ENCODE data around the gene CPNE9.

Gene CPNE9

GRCh38 chr3:9703736-9704346 lies at the start of gene CPNE9:
CPNE9 (plus strand) TSS chr3:9703833; CDS start chr3:9703997, 164 bp downstream.
- H3K36me3 ChIP-seq (ENCODE audit: insufficient read depth, low read length), result no peaks in the 10 kb centered on the region; the same call in 1 of the 2 replicates
- no peaks in the 10 kb centered on the region for H3K9me3 ChIP-seq (ENCODE audit: control insufficient read depth, insufficient read depth, low read length)
- peak within 1 kb of the TSS; percentile 51; the same call in 1 of the 2 replicates for H3K9ac ChIP-seq (ENCODE audit: low read depth, low read length)
- H3K4me1 ChIP-seq (ENCODE audit: insufficient read depth, low read length), result no peaks in the 10 kb centered on the region

- peaks cover 5% of the 10 kb centered on the region for H3K36me3 ChIP-seq (ENCODE audit: insufficient read depth, low read length)
- H3K4me1 ChIP-seq (ENCODE audit: insufficient read depth, low read length), result no peaks in the 10 kb centered on the region
- H3K9ac ChIP-seq (ENCODE audit: low read depth, low read length), result no peak overlapping the region
- no peaks in the 10 kb centered on the region for H3K9me3 ChIP-seq (ENCODE audit: control insufficient read depth, insufficient read depth, low read length)
Observed at GRCh38 chr3:9659849-9660248, 43.8 kb upstream of the CPNE9 start.

GRCh38 chr3:9660972-9661371 lies 42.7 kb upstream of the CPNE9 start:
- Histone ChIP-seq H3K4me1 (ENCODE audit: insufficient read depth, low read length) (no peaks in the 10 kb centered on the region), H3K9me3 (ENCODE audit: control insufficient read depth, insufficient read depth, low read length) (no peaks in the 10 kb centered on the region), H3K9ac (ENCODE audit: low read depth, low read length) (no peak overlapping the region), H3K36me3 (ENCODE audit: insufficient read depth, low read length) (peaks cover 5% of the 10 kb centered on the region)

GRCh38 chr3:9664119-9664751 lies 39.4 kb upstream of the CPNE9 start:
- H3K9ac ChIP-seq (ENCODE audit: low read depth, low read length), result no peak overlapping the region
- peaks cover 13% of the 10 kb centered on the region for H3K36me3 ChIP-seq (ENCODE audit: insufficient read depth, low read length)

GRCh38 chr3:9666704-9667445 lies 36.8 kb upstream of the CPNE9 start:
- Histone ChIP-seq H3K4me1 (ENCODE audit: insufficient read depth, low read length) (no peaks in the 10 kb centered on the region), H3K9ac (ENCODE audit: low read depth, low read length) (no peak overlapping the region), H3K9me3 (ENCODE audit: control insufficient read depth, insufficient read depth, low read length) (no peaks in the 10 kb centered on the region), H3K36me3 (ENCODE audit: insufficient read depth, low read length) (peaks cover 8% of the 10 kb centered on the region)

More at GRCh38 chr3:9664119-9664751, 39.4 kb upstream of the CPNE9 start:
- Histone ChIP-seq H3K4me1 (ENCODE audit: insufficient read depth, low read length) (no peaks in the 10 kb centered on the region), H3K9me3 (ENCODE audit: control insufficient read depth, insufficient read depth, low read length) (no peaks in the 10 kb centered on the region)

GRCh38 chr3:9669277-9669676 lies 34.4 kb upstream of the CPNE9 start:
- Histone ChIP-seq H3K9ac (ENCODE audit: low read depth, low read length) (no peak overlapping the region), H3K4me1 (ENCODE audit: insufficient read depth, low read length) (no peaks in the 10 kb centered on the region), H3K36me3 (ENCODE audit: insufficient read depth, low read length) (peaks cover 10% of the 10 kb centered on the region), H3K9me3 (ENCODE audit: control insufficient read depth, insufficient read depth, low read length) (no peaks in the 10 kb centered on the region)

GRCh38 chr3:9669720-9670432 lies 33.8 kb upstream of the CPNE9 start:
- peaks cover 10% of the 10 kb centered on the region for H3K36me3 ChIP-seq (ENCODE audit: insufficient read depth, low read length)
- H3K9me3 ChIP-seq (ENCODE audit: control insufficient read depth, insufficient read depth, low read length), result no peaks in the 10 kb centered on the region
- no peak overlapping the region for H3K9ac ChIP-seq (ENCODE audit: low read depth, low read length)
- H3K4me1 ChIP-seq (ENCODE audit: insufficient read depth, low read length), result no peaks in the 10 kb centered on the region

GRCh38 chr3:9673082-9673481 lies 30.6 kb upstream of the CPNE9 start:
- H3K9ac ChIP-seq (ENCODE audit: low read depth, low read length), result no peak overlapping the region
- H3K9me3 ChIP-seq (ENCODE audit: control insufficient read depth, insufficient read depth, low read length), result no peaks in the 10 kb centered on the region
- H3K36me3 ChIP-seq (ENCODE audit: insufficient read depth, low read length), result peaks cover 12% of the 10 kb centered on the region

GRCh38 chr3:9673752-9674151 lies 29.9 kb upstream of the CPNE9 start:
- H3K36me3 ChIP-seq (ENCODE audit: insufficient read depth, low read length), result peaks cover 12% of the 10 kb centered on the region

More at GRCh38 chr3:9673082-9673481, 30.6 kb upstream of the CPNE9 start:
- no peaks in the 10 kb centered on the region for H3K4me1 ChIP-seq (ENCODE audit: insufficient read depth, low read length)

GRCh38 chr3:9675736-9676290 lies 27.8 kb upstream of the CPNE9 start:
- H3K9ac ChIP-seq (ENCODE audit: low read depth, low read length), result no peak overlapping the region
- no peaks in the 10 kb centered on the region for H3K9me3 ChIP-seq (ENCODE audit: control insufficient read depth, insufficient read depth, low read length)
- no peaks in the 10 kb centered on the region for H3K4me1 ChIP-seq (ENCODE audit: insufficient read depth, low read length)
- H3K36me3 ChIP-seq (ENCODE audit: insufficient read depth, low read length), result peaks cover 13% of the 10 kb centered on the region

More at GRCh38 chr3:9673752-9674151, 29.9 kb upstream of the CPNE9 start:
- Histone ChIP-seq H3K9ac (ENCODE audit: low read depth, low read length) (no peak overlapping the region), H3K4me1 (ENCODE audit: insufficient read depth, low read length) (no peaks in the 10 kb centered on the region), H3K9me3 (ENCODE audit: control insufficient read depth, insufficient read depth, low read length) (no peaks in the 10 kb centered on the region)

- no peak overlapping the region for H3K9ac ChIP-seq (ENCODE audit: low read depth, low read length)
- peaks cover 16% of the 10 kb centered on the region for H3K36me3 ChIP-seq (ENCODE audit: insufficient read depth, low read length)
- H3K9me3 ChIP-seq (ENCODE audit: control insufficient read depth, insufficient read depth, low read length), result no peaks in the 10 kb centered on the region
- no peaks in the 10 kb centered on the region for H3K4me1 ChIP-seq (ENCODE audit: insufficient read depth, low read length)
Observed at GRCh38 chr3:9676785-9677184, 26.8 kb upstream of the CPNE9 start.

GRCh38 chr3:9678493-9678892 lies 25.1 kb upstream of the CPNE9 start:
- no peaks in the 10 kb centered on the region for H3K9me3 ChIP-seq (ENCODE audit: control insufficient read depth, insufficient read depth, low read length)
- peaks cover 19% of the 10 kb centered on the region for H3K36me3 ChIP-seq (ENCODE audit: insufficient read depth, low read length)
- no peak overlapping the region for H3K9ac ChIP-seq (ENCODE audit: low read depth, low read length)
- H3K4me1 ChIP-seq (ENCODE audit: insufficient read depth, low read length), result no peaks in the 10 kb centered on the region

GRCh38 chr3:9679476-9680080 lies 24.1 kb upstream of the CPNE9 start:
- Histone ChIP-seq H3K9ac (ENCODE audit: low read depth, low read length) (no peak overlapping the region), H3K4me1 (ENCODE audit: insufficient read depth, low read length) (no peaks in the 10 kb centered on the region), H3K9me3 (ENCODE audit: control insufficient read depth, insufficient read depth, low read length) (no peaks in the 10 kb centered on the region), H3K36me3 (ENCODE audit: insufficient read depth, low read length) (peaks cover 21% of the 10 kb centered on the region)

Measured in ES-I3 (cell line).